Left ventricle myocardium superior (tissue), 1 donor: ENCODE measurements around the gene FCMR. TPM values are rescaled to one million over a fixed set of nuclear protein-coding genes. Genes with fewer than 3 reads are reported as not detected.
A peak's percentile ranks its signal among the peaks of the same experiment; 100 is the strongest.

Source experiments
- ATAC-seq: fragments of 200-7000 bp; cut with Tn5 transposase; one replicate; pipeline ENCODE4 v1.9.1; 2020; ENCODE audit warnings: mild to moderate bottlenecking, moderate library complexity
- DNase-seq: peaks from one replicate; pipeline ENCODE4 v3.0.0-alpha.2; 2020
- intact Hi-C: fragments of 100-400 bp; cut with micrococcal nuclease; formaldehyde crosslinking; loops from one replicate; pipeline ENCODE4 v1.11.0; 2022
- total RNA-seq: library from RNA; stranded (reverse); fragmentation: NEBNext Ultra II Directional; extraction: Animal tissue kit (Norgen Biotek cat#: 25700); gene quantifications from one replicate; pipeline ENCODE4 v1.2.1, GENCODE V29; 2021
- donor health status: DM: no; HTN: yes; CAD: no; lungs with severe emphysema.

Gene FCMR
- total RNA-seq, 1 donor from 2014 or later = 6.2 TPM

- ATAC-seq (no peak), DNase-seq (no peak)
- intact Hi-C loops = no loop called here
These were observed 31.4 kb upstream of the FCMR start for GRCh38 chr1:206953126-206953525.

GRCh38 chr1:206952171-206952570 lies 30.4 kb upstream of the FCMR start:
- no peak for ATAC-seq
- intact Hi-C loops = no loop called here
- DNase-seq = no peak

- intact Hi-C loops = no loop called here
- no peak for ATAC-seq
- DNase-seq = no peak
These were observed 29.8 kb upstream of the FCMR start for GRCh38 chr1:206951318-206952100.

- intact Hi-C loops = no loop called here
- ATAC-seq (no peak), DNase-seq (no peak)
These were observed 27.9 kb upstream of the FCMR start for GRCh38 chr1:206949641-206950040.

- ATAC-seq (peak; percentile 18), DNase-seq (no peak)
- intact Hi-C loops = no loop called here
These were observed 27.5 kb upstream of the FCMR start for GRCh38 chr1:206949208-206949607.

- DNase-seq (no peak), ATAC-seq (no peak)
- intact Hi-C loops = no loop called here
These were observed 25.5 kb upstream of the FCMR start for GRCh38 chr1:206947255-206947654.

- intact Hi-C loops = no loop called here
- DNase-seq (no peak), ATAC-seq (no peak)
These were observed 24.5 kb upstream of the FCMR start, which contains the start of gene PIGR for GRCh38 chr1:206946261-206946660. TSS of gene PIGR (minus strand) at chr1:206946466. CDS start at chr1:206940531, 5,935 bp downstream.

GRCh38 chr1:206945779-206946178 lies 24.0 kb upstream of the FCMR start:
- intact Hi-C loops = no loop called here
- no peak for ATAC-seq
- DNase-seq = no peak

- ATAC-seq (no peak), DNase-seq (no peak)
- intact Hi-C loops = no loop called here
These were observed 23.0 kb upstream of the FCMR start for GRCh38 chr1:206944703-206945102.

GRCh38 chr1:206941766-206942418 lies 20.2 kb upstream of the FCMR start:
- intact Hi-C loops = no loop called here
- DNase-seq = no peak
- ATAC-seq = no peak

- DNase-seq (no peak), ATAC-seq (no peak)
- intact Hi-C loops = no loop called here
These were observed 18.8 kb upstream of the FCMR start for GRCh38 chr1:206940588-206940936.

GRCh38 chr1:206939841-206940587 lies 18.3 kb upstream of the FCMR start:
- DNase-seq (no peak), ATAC-seq (no peak)
- intact Hi-C loops = no loop called here

- ATAC-seq (no peak), DNase-seq (no peak)
- intact Hi-C loops = no loop called here
These were observed 17.4 kb upstream of the FCMR start for GRCh38 chr1:206939131-206939530.

GRCh38 chr1:206937425-206937824 lies 15.7 kb upstream of the FCMR start:
- peak; percentile 22 for ATAC-seq
- intact Hi-C loops = no loop called here
- DNase-seq = no peak

- peak; percentile 47 for ATAC-seq
- intact Hi-C loops = no loop called here
- DNase-seq = peak; percentile 47
These were observed 13.8 kb upstream of the FCMR start for GRCh38 chr1:206935491-206936067.

- DNase-seq (peak; percentile 57), ATAC-seq (no peak)
- intact Hi-C loops = no loop called here
These were observed 11.7 kb upstream of the FCMR start for GRCh38 chr1:206933333-206933945.

GRCh38 chr1:206932177-206932576 lies 10.4 kb upstream of the FCMR start:
- intact Hi-C loops = no loop called here
- no peak for ATAC-seq

GRCh38 chr1:206931709-206932108 lies 10.0 kb upstream of the FCMR start:
- DNase-seq = no peak
- ATAC-seq = no peak
- intact Hi-C loops = no loop called here

More at GRCh38 chr1:206932177-206932576, 10.4 kb upstream of the FCMR start:
- no peak for DNase-seq

GRCh38 chr1:206930210-206930798 lies 8.6 kb upstream of the FCMR start:
- intact Hi-C loops = no loop called here
- no peak for ATAC-seq

More at GRCh38 chr1:206930210-206930798, 8.6 kb upstream of the FCMR start:
- DNase-seq = no peak
